A673 (cell line): Measurements from ENCODE around the gene DTNA. TPM values are rescaled to one million over a fixed set of nuclear protein-coding genes. Genes with fewer than 3 reads are reported as not detected.
"Not testable (repeated sequence)": the region's sequence is repeated elsewhere in the genome, so short reads cannot be mapped to it uniquely, and the experiment has no call there.

Experiments used
- BruUV-seq: library from RNA; stranded (reverse); fragments of 400-500 nt; replicated peaks from 2 replicates; lab custom pipeline; 2021; lab: Mats Ljungman, UMichigan
- CTCF ChIA-PET: fragments of 300-600 bp; sonication (Branson Sonifier 250); formaldehyde crosslinking; loops from one replicate; lab custom pipeline; 2022; ENCODE audit warnings: antibody characterized with exemption; lab: Charles Lee
- POLR2A ChIA-PET: fragments of 300-600 bp; sonication (Branson Sonifier 250); formaldehyde crosslinking; loops from one replicate; lab custom pipeline; 2022; ENCODE audit warnings: antibody characterized with exemption; ENCODE audit not compliant: low non-redundant PET; lab: Charles Lee
- DNase-seq: peaks from one replicate; pipeline ENCODE4 v3.0.0-alpha.2; 2015; ENCODE audit warnings: low spot score
- H3K27ac ChIP-seq: fragments of 200-600 bp; sonication (generic); 2 replicates; pipeline ENCODE4 v1.5.1; 2016; ENCODE audit warnings: mixed run types, low read depth, mild to moderate bottlenecking, mixed read lengths, antibody characterized with exemption, low read length; ENCODE audit not compliant: poor library complexity, severe bottlenecking
- H3K27me3 ChIP-seq: fragments of 200-600 bp; sonication (generic); replicated peaks from 2 replicates; pipeline ENCODE4 v1.6.1; 2017; ENCODE audit warnings: mixed run types, low read depth, mild to moderate bottlenecking, mixed read lengths, antibody characterized with exemption, low read length; ENCODE audit not compliant: insufficient read depth, poor library complexity
- H3K36me3 ChIP-seq: fragments of 200-600 bp; sonication (generic); 2 replicates; pipeline ENCODE4 v1.6.1; 2016; ENCODE audit warnings: mixed run types, mild to moderate bottlenecking, mixed read lengths, antibody characterized with exemption, low read length; ENCODE audit not compliant: insufficient read depth, poor library complexity, severe bottlenecking
- H3K4me1 ChIP-seq: fragments of 200-600 bp; sonication (generic); 2 replicates; pipeline ENCODE4 v1.6.1; 2017; ENCODE audit warnings: mixed run types, mild to moderate bottlenecking, mixed read lengths, antibody characterized with exemption, low read length; ENCODE audit not compliant: insufficient read depth, poor library complexity, severe bottlenecking
- H3K4me3 ChIP-seq: fragments of 200-600 bp; sonication (generic); 2 replicates; pipeline ENCODE4 v1.5.1; 2016; ENCODE audit warnings: low read depth, mixed run types, mild to moderate bottlenecking, mixed read lengths, low read length; ENCODE audit not compliant: poor library complexity, severe bottlenecking
- H3K9me3 ChIP-seq: fragments of 200-600 bp; sonication (generic); 2 replicates; pipeline ENCODE4 v1.6.1; 2016; ENCODE audit warnings: mixed run types, low read depth, mild to moderate bottlenecking, mixed read lengths, antibody characterized with exemption, low read length; ENCODE audit not compliant: poor library complexity, severe bottlenecking
- EZH2 ChIP-seq: fragments of 200-600 bp; sonication (generic); IDR thresholded peaks from 2 replicates; pipeline ENCODE4 v1.6.1; 2017; ENCODE audit warnings: borderline replicate concordance, low read depth, mild to moderate bottlenecking, mixed read lengths, antibody characterized with exemption, low read length; ENCODE audit not compliant: poor library complexity, severe bottlenecking
- intact Hi-C: fragments of 100-400 bp; cut with micrococcal nuclease; formaldehyde crosslinking; loops from one replicate; pipeline ENCODE4 v1.10.0; 2022; ENCODE audit not compliant: unreplicated experiment
- total RNA-seq: library from RNA; stranded (reverse); gene quantifications from 2 replicates; pipeline ENCODE4 v1.2.3, GENCODE V29; 2021
- TF ChIP-seq, protein P1 (sequence below): fragments of 300-800, 200-600 bp; sonication (generic); conservative IDR thresholded peaks from 2 replicates; pipeline ENCODE4 v1.5.1; 2017; ENCODE audit warnings: low read depth, mild to moderate bottlenecking, antibody characterized with exemption, low read length, moderate library complexity, mixed read lengths

Gene DTNA
- total RNA-seq, 1 experiment from 2014 or later: 18.6 TPM

DNA sequence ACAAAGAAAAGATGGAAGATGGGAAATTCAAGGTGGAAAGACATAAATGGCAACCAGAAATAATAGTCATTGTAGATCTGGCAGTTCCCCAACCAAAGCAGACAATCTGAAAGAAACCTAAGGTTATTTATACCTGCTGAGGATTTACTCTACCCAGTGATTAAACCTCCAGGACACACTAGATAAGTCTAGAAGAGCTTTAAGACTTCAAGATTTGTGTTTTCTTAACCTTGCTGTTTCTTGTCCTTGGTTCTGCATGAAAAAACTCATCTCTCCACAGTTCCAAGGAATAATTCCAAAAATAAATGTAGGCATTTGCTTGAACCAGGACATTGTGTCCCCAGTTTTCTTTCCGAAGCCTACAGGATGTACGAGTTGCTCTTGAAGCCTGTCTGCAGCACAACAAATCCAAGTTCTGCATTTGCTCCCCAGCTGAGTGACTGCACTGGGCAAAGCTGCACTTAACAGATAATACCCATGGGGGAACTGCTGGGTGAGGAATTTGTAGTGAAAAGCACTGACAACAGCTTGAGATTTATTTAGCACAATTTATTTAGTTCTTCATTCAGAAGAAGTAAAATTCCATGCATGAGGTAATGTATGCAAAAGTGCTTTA, 19.8 kb downstream of the DTNA start:
- no TSS peak for BruUV-seq
- Histone ChIP-seq H3K4me1 (peaks cover 9% of the 10 kb centered on the region), H3K36me3 (no peaks in the 10 kb centered on the region), H3K9me3 (no peaks in the 10 kb centered on the region), H3K4me3 (no peak overlapping the region), H3K27ac (no peak overlapping the region), H3K27me3 (no peaks in the 10 kb centered on the region)
- CTCF ChIA-PET: interaction anchor here (0.8 to 1.0 kb wide), 3 partner anchors 12 to 56 kb away, joined by 3 read pairs; no protein-coding TSS in a partner anchor
- TF ChIP-seq, protein P1, sequence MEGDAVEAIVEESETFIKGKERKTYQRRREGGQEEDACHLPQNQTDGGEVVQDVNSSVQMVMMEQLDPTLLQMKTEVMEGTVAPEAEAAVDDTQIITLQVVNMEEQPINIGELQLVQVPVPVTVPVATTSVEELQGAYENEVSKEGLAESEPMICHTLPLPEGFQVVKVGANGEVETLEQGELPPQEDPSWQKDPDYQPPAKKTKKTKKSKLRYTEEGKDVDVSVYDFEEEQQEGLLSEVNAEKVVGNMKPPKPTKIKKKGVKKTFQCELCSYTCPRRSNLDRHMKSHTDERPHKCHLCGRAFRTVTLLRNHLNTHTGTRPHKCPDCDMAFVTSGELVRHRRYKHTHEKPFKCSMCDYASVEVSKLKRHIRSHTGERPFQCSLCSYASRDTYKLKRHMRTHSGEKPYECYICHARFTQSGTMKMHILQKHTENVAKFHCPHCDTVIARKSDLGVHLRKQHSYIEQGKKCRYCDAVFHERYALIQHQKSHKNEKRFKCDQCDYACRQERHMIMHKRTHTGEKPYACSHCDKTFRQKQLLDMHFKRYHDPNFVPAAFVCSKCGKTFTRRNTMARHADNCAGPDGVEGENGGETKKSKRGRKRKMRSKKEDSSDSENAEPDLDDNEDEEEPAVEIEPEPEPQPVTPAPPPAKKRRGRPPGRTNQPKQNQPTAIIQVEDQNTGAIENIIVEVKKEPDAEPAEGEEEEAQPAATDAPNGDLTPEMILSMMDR: no peak
- TF ChIP-seq EZH2: no peak
- intact Hi-C loops: no loop called here
- POLR2A ChIA-PET: no interaction called here
- DNase-seq: peak; percentile 52

DNA sequence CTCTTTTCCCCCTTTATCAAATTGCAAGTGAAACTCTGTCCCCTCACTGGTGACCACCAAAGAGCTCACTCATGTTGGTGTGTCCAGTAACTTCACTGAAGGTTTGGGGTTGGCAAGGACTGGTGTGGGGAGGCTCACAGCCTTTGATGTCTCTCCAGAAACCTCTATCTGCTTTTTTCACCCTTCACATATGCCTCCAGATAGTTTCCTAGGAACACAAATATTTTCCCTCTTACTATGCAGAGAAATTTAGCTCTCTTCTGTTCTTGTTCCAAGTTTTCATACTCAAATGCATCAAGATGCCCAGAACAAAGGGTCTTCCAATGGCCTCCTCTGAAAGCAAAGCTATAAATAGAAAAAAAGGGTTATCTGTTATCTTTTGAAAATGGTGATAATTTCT, 20.7 kb downstream of the DTNA start:
- Histone ChIP-seq H3K27me3 (no peaks in the 10 kb centered on the region), H3K4me1 (peaks cover 9% of the 10 kb centered on the region), H3K27ac (no peak overlapping the region), H3K9me3 (no peaks in the 10 kb centered on the region), H3K4me3 (no peak overlapping the region), H3K36me3 (no peaks in the 10 kb centered on the region)
- no TSS peak for BruUV-seq
- TF ChIP-seq EZH2: no peak
- TF ChIP-seq, protein P1: no peak
- no peak for DNase-seq
- intact Hi-C loops: no loop called here
- POLR2A ChIA-PET: no interaction called here
- CTCF ChIA-PET: no interaction called here

DNA sequence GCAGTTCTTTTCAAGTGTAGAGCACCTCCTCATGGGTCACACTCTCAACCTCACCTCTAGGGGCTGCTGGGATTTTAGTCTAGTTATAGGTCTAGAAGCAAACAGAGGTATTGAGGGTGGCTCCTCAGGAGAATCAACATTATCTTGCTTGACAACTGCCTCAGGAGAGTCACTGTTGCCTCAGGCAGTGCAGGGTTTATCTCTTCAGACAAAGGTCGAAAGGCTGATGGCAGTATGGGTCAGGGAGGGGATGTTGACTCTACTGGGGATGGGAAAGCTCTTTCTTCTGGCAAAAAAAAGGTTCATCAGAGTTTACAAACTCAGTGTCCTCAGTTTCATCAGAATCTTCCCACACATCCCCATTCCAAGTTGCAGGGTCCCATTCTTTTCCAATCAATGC, 24.0 kb downstream of the DTNA start:
- Histone ChIP-seq H3K4me3 (no peak overlapping the region), H3K36me3 (no peaks in the 10 kb centered on the region), H3K27me3 (no peaks in the 10 kb centered on the region), H3K27ac (no peak overlapping the region), H3K9me3 (no peaks in the 10 kb centered on the region), H3K4me1 (peaks cover 21% of the 10 kb centered on the region)
- no peak for DNase-seq
- ChIA-PET POLR2A (no interaction called here), CTCF (no interaction called here)
- TF ChIP-seq EZH2: no peak
- TF ChIP-seq, protein P1: no peak
- no TSS peak for BruUV-seq
- intact Hi-C loops: no loop called here

DNA sequence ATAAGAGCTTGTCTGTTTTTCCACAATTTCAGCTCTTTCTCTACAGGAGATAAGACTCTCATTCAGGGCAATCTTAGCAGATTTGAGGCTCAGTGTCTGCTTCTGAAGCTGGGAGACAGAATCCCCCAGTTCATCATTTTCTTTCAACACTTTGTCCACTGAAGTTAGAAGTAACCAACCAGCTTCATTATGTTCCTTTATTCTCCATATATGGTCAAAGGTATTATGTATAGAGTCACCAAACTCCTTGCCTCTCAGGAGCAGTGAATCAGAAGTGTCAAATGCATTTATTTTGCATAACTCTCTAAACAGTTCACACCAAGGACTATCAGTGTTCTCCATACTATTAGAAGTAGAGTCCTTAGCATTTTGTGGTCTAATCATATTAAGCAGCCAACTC, 24.4 kb downstream of the DTNA start:
- DNase-seq, H3K27me3 ChIP-seq, H3K4me3 ChIP-seq, H3K9me3 ChIP-seq, H3K27ac ChIP-seq, BruUV-seq, H3K36me3 ChIP-seq, POLR2A ChIA-PET, CTCF ChIA-PET, intact Hi-C loops: not testable (repeated sequence)
- peaks cover 24% of the 10 kb centered on the region for H3K4me1 ChIP-seq
